Muscle layer of colon (tissue), 2 donors: ENCODE data around the gene TXNDC12.

Experiments used
- H3K27ac ChIP-seq: one replicate; pipeline ENCODE4 v1.7.0; 2013; ENCODE audit warnings: low read depth, mild to moderate bottlenecking, low read length, moderate library complexity
- H3K27me3 ChIP-seq, 2 donors: one replicate each; pipeline ENCODE4 v1.7.0; 2013; ENCODE audit warnings: low read length in 2 of 2, mild to moderate bottlenecking in 2 of 2; ENCODE audit not compliant: insufficient read depth in 2 of 2, control insufficient read depth in 1 of 2
- H3K36me3 ChIP-seq: one replicate; pipeline ENCODE4 v1.7.0; 2013; ENCODE audit warnings: mild to moderate bottlenecking, low read length; ENCODE audit not compliant: insufficient read depth
- H3K4me1 ChIP-seq: one replicate; pipeline ENCODE4 v1.7.0; 2013; ENCODE audit warnings: mild to moderate bottlenecking, low read length; ENCODE audit not compliant: insufficient read depth
- H3K4me3 ChIP-seq, 2 donors: one replicate each; pipeline ENCODE4 v1.7.0; 2013; ENCODE audit warnings: low read length in 2 of 2, low read depth in 1 of 2, mild to moderate bottlenecking in 1 of 2, moderate library complexity in 1 of 2
- H3K9ac ChIP-seq: one replicate; pipeline ENCODE4 v1.7.0; 2013; ENCODE audit warnings: low read length
- H3K9me3 ChIP-seq: one replicate; pipeline ENCODE4 v1.7.0; 2013; ENCODE audit warnings: mild to moderate bottlenecking, low read length
- donor health status: abdominal sarcoma.
- donor health status: Adenocarcinoma of cecum.

Gene TXNDC12

GRCh38 chr1:51989582-51990477 lies 65.2 kb downstream of the TXNDC12 start:
- peaks cover 19 to 24% of the 10 kb centered on the region in 2 donors for H3K27me3 ChIP-seq
- no peaks in the 10 kb centered on the region for H3K4me1 ChIP-seq
- no peak overlapping the region for H3K27ac ChIP-seq
- H3K4me3 ChIP-seq: peak overlapping the region in 1 of 2 donors; percentile 29
- H3K9me3 ChIP-seq: no peaks in the 10 kb centered on the region
- H3K9ac ChIP-seq: no peak overlapping the region
- H3K36me3 ChIP-seq: no peaks in the 10 kb centered on the region

- peaks cover 19 to 24% of the 10 kb centered on the region in 2 donors for H3K27me3 ChIP-seq
Measured at GRCh38 chr1:51988254-51988653, 66.7 kb downstream of the TXNDC12 start.

DNA sequence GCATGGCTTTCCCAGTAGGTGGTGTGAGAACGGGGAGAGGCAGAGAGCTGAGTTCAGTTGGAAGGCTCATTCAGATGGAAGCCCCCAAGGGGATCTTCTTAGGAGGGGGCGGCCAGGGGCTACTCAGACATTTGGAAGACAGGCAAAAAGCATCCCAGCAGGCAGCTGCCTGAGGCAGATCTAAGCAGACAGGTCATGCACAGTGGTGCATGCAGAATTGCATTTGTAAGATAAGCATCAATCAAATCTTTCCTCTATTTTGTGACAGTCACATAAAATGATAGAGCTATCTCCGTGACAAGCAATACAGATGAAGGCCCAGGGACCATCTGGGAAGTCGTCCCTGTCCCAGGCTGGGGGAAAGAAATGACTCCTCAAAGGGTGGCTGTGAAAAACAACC lies 68.3 kb downstream of the TXNDC12 start:
- H3K9me3 ChIP-seq: no peaks in the 10 kb centered on the region

More at GRCh38 chr1:51988254-51988653, 66.7 kb downstream of the TXNDC12 start:
- Histone ChIP-seq H3K4me1 (no peaks in the 10 kb centered on the region), H3K9ac (no peak overlapping the region), H3K36me3 (no peaks in the 10 kb centered on the region), H3K4me3 (no peak overlapping the region), H3K27ac (no peak overlapping the region), H3K9me3 (no peaks in the 10 kb centered on the region)

DNA sequence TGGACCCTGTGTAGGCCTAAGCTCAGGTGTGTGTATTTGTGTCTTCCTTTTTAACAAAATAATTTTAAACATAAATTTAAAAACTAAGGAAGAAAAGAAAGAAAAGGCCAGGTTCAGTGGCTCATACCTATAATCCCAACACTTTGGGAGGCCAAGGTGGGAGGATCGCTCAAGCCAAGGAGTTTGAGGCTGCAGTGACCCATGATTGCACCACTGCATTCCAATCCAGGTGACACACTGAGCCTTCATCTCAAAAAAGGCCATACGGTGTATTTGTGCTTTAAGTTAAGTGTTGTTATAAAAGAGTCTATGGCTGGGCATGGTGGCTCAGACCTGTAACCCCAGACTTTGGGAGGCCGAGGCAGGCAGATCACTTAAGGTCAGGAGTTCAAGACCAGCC lies 72.8 kb downstream of the TXNDC12 start:
- no peak overlapping the region for H3K4me3 ChIP-seq
- no peaks in the 10 kb centered on the region for H3K27me3 ChIP-seq
- no peak overlapping the region for H3K27ac ChIP-seq
- H3K9ac ChIP-seq: no peak overlapping the region
- no peaks in the 10 kb centered on the region for H3K9me3 ChIP-seq
- H3K36me3 ChIP-seq: no peaks in the 10 kb centered on the region
- no peaks in the 10 kb centered on the region for H3K4me1 ChIP-seq

More for the DNA sequence above, 68.3 kb downstream of the TXNDC12 start:
- H3K4me1 ChIP-seq: no peaks in the 10 kb centered on the region
- peaks cover 13 to 15% of the 10 kb centered on the region in 2 donors for H3K27me3 ChIP-seq
- no peak overlapping the region for H3K4me3 ChIP-seq
- no peak overlapping the region for H3K27ac ChIP-seq
- H3K9ac ChIP-seq: no peak overlapping the region
- H3K36me3 ChIP-seq: no peaks in the 10 kb centered on the region

DNA sequence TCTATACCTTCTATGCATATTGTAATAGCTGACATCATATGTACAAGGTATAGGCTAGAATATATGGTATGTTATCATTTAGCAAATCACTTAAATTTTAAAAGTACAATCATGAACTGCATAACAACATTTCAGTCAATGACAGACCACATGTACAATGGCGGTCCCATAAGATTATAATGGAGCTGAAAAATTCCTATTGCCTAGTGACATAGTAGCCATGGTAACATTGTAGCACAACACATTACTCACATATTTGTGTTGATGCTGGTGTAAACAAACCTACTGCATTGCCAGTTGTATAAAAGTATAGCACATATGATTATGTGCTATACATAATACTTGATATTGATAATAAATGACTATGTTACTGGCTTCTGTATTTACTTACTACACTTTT lies 73.4 kb downstream of the TXNDC12 start:
- Histone ChIP-seq H3K9ac (no peak overlapping the region), H3K4me1 (no peaks in the 10 kb centered on the region), H3K4me3 (no peak overlapping the region), H3K36me3 (no peaks in the 10 kb centered on the region), H3K27ac (no peak overlapping the region), H3K27me3 (no peaks in the 10 kb centered on the region), H3K9me3 (no peaks in the 10 kb centered on the region)

DNA sequence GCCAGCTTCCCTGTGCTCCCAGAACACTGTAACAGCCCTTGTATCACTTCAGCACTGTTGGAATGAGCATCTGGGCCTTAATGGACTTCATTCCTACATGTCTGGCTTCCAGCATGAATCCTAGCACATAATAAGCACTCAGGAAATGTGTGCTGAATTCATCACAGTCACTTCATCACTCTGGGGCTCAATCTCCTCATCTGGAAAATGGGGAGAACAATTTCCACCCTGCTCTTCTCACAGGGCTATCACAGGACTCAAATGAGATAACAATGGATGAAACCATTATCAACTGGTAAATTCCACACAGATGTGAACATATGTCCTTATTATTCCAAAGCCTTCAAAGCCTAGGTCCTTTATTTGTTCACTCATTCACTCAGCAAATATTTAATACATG lies 76.9 kb downstream of the TXNDC12 start:
- no peaks in the 10 kb centered on the region for H3K9me3 ChIP-seq
- no peaks in the 10 kb centered on the region for H3K4me1 ChIP-seq
- H3K36me3 ChIP-seq: no peaks in the 10 kb centered on the region
- H3K9ac ChIP-seq: no peak overlapping the region
- H3K4me3 ChIP-seq: no peak overlapping the region
- H3K27me3 ChIP-seq: no peaks in the 10 kb centered on the region
- no peak overlapping the region for H3K27ac ChIP-seq

DNA sequence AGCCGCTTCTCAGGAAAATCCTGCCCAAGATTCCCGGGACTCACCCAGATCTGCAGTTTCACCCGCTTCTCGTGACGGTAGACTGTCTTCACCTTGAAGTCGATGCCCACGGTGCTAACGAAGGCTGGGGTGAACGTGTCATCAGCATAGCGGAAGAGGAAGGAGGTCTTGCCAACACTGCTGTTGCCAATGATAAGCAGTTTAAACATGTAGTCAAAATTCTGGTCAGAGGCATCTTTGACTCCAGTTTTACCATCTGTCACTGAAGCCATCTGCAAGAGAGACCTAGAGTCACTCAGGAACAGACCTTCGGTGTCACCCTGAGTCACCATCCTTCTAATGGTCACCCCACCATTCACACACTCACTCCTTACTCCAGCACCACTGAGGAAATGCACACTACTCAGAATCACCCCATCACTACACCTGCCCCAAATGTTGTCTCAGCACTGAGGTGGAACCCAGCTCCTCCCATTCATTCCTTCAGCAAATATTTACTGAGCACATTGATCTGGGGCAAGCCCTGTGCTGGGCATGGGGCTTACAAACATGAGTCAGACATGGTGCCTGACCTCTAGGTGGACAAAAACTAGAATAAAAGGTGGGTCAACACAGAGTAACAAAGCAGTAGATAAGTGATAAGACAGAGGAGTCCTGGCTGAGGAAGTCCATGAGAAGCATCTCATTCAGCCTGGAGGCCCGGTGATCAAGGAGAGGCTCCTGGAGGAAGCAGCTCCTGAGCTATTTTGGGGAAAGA lies 78.0 kb downstream of the TXNDC12 start:
- Histone ChIP-seq H3K27me3 (no peaks in the 10 kb centered on the region), H3K27ac (no peak overlapping the region), H3K36me3 (no peaks in the 10 kb centered on the region), H3K4me3 (no peak overlapping the region), H3K4me1 (no peaks in the 10 kb centered on the region), H3K9me3 (no peaks in the 10 kb centered on the region), H3K9ac (no peak overlapping the region)

- no peak overlapping the region for H3K4me3 ChIP-seq
- H3K27ac ChIP-seq: no peak overlapping the region
- H3K9me3 ChIP-seq: no peaks in the 10 kb centered on the region
- no peaks in the 10 kb centered on the region for H3K36me3 ChIP-seq
- no peak overlapping the region for H3K9ac ChIP-seq
- no peaks in the 10 kb centered on the region for H3K27me3 ChIP-seq
- no peaks in the 10 kb centered on the region for H3K4me1 ChIP-seq
Measured at GRCh38 chr1:51973587-51974474, 81.2 kb downstream of the TXNDC12 start.
